ENCODE measurements around the gene CLDN6. TPM values are rescaled to one million over a fixed set of nuclear protein-coding genes. Genes with fewer than 3 reads are reported as not detected.

The CLDN6 gene
- total RNA-seq, 1 experiment from 2014 or later, result 0.49 TPM

DNA sequence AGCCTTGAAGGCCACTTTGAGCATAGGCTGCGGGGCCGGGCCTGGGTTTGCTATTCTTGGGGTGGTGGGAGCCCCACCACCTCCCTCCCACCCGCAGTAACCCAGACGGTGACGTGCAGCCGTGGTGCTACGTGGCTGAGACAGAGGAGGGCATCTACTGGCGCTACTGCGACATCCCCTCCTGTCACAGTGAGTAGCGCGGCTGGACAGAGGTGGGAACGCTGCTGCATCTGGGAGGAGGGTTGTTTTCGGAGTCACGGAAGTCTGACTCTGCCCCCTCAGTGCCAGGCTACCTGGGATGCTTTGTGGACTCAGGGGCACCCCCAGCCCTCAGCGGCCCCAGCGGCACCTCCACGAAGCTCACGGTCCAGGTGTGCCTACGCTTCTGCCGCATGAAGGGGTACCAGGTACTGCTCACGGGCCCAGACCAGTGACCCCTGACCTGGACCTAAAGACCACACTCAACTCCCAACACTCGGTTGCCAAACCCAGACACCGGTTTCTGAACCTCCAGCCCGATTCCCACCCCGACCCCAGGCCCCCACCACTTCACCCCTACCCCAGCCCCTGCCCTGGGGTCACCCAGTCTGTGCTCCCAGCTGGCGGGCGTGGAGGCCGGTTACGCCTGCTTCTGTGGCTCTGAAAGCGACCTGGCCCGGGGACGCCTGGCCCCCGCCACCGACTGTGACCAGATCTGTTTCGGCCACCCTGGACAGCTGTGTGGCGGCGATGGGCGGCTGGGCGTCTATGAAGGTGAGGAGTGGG lies 51.8 kb downstream of the CLDN6 start:
- H3K4me3 ChIP-seq (replicated peaks in 1 of 2; ENCODE audit: low read depth in 1 of 2, low read length in 2 of 2), result no peak overlapping the region
- H3K9ac ChIP-seq (ENCODE audit: low read length), result no peak overlapping the region
- H4K20me1 ChIP-seq (ENCODE audit: insufficient read depth), result no peaks in the 10 kb centered on the region
- BruUV-seq (replicated peaks), result no TSS peak
- DNase-seq (ENCODE audit: low read depth, low spot score) (no peak), ATAC-seq (no peak)
- H3K36me3 ChIP-seq (ENCODE audit: control insufficient read depth in 1 of 2, insufficient read depth in 2 of 2, low read length in 2 of 2), result no peaks in the 10 kb centered on the region; a peak in 1 of 4 replicates
- intact Hi-C loops (cut with micrococcal nuclease), result no loop called here
- ChIA-PET CTCF (no interaction called here), POLR2A (interaction anchor here (4.1 kb wide), 1 partner anchor 56 kb away, joined by 29 read pairs; the partner anchor contains the start of genes HCFC1R1, THOC6 and TNFRSF12A), RAD21 (ENCODE audit: low non-redundant PET in 1 of 2, low total read pairs in 2 of 2, uncharacterized antibody in 2 of 2, unreplicated experiment in 2 of 2) (no interaction called here)
- TF ChIP-seq, protein P1, sequence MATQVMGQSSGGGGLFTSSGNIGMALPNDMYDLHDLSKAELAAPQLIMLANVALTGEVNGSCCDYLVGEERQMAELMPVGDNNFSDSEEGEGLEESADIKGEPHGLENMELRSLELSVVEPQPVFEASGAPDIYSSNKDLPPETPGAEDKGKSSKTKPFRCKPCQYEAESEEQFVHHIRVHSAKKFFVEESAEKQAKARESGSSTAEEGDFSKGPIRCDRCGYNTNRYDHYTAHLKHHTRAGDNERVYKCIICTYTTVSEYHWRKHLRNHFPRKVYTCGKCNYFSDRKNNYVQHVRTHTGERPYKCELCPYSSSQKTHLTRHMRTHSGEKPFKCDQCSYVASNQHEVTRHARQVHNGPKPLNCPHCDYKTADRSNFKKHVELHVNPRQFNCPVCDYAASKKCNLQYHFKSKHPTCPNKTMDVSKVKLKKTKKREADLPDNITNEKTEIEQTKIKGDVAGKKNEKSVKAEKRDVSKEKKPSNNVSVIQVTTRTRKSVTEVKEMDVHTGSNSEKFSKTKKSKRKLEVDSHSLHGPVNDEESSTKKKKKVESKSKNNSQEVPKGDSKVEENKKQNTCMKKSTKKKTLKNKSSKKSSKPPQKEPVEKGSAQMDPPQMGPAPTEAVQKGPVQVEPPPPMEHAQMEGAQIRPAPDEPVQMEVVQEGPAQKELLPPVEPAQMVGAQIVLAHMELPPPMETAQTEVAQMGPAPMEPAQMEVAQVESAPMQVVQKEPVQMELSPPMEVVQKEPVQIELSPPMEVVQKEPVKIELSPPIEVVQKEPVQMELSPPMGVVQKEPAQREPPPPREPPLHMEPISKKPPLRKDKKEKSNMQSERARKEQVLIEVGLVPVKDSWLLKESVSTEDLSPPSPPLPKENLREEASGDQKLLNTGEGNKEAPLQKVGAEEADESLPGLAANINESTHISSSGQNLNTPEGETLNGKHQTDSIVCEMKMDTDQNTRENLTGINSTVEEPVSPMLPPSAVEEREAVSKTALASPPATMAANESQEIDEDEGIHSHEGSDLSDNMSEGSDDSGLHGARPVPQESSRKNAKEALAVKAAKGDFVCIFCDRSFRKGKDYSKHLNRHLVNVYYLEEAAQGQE (IDR thresholded peaks at IDR 0.05; ENCODE audit: low read depth), result no peak
- TF ChIP-seq SRF (IDR thresholded peaks at IDR 0.05; ENCODE audit: low read depth), result no peak
- TF ChIP-seq EZH2 (IDR thresholded peaks at IDR 0.05), result no peak
- TF ChIP-seq, protein P2, sequence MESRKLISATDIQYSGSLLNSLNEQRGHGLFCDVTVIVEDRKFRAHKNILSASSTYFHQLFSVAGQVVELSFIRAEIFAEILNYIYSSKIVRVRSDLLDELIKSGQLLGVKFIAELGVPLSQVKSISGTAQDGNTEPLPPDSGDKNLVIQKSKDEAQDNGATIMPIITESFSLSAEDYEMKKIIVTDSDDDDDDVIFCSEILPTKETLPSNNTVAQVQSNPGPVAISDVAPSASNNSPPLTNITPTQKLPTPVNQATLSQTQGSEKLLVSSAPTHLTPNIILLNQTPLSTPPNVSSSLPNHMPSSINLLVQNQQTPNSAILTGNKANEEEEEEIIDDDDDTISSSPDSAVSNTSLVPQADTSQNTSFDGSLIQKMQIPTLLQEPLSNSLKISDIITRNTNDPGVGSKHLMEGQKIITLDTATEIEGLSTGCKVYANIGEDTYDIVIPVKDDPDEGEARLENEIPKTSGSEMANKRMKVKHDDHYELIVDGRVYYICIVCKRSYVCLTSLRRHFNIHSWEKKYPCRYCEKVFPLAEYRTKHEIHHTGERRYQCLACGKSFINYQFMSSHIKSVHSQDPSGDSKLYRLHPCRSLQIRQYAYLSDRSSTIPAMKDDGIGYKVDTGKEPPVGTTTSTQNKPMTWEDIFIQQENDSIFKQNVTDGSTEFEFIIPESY (IDR thresholded peaks at IDR 0.05; ENCODE audit: extremely low read depth, insufficient replicate concordance, low read length), result no peak
- no peak for TF ChIP-seq ZFX (IDR thresholded peaks at IDR 0.05)
- H3K9me3 ChIP-seq (ENCODE audit: control insufficient read depth in 1 of 2, insufficient read depth in 1 of 2, low read depth in 1 of 2, low read length in 2 of 2), result no peaks in the 10 kb centered on the region
- H3K4me2 ChIP-seq (ENCODE audit: low read length), result peak overlapping the region; percentile 98; the same call in 1 of the 2 replicates
- peaks cover 27 to 66% of the 10 kb centered on the region in 2 experiments for H3K4me1 ChIP-seq (ENCODE audit: control insufficient read depth in 1 of 2, insufficient read depth in 2 of 2, low read length in 2 of 2)
- H3K27ac ChIP-seq (ENCODE audit: low read depth, low read length), result peak overlapping the region; percentile 33; the same call in 1 of the 2 replicates
- peaks cover 14% of the 10 kb centered on the region for H3K79me2 ChIP-seq (ENCODE audit: insufficient read depth, low read length)
- H3K9me2 ChIP-seq (ENCODE audit: insufficient read depth), result no peaks in the 10 kb centered on the region
- H3K27me3 ChIP-seq (ENCODE audit: insufficient read depth, low read length), result no peaks in the 10 kb centered on the region
- no peak overlapping the region for H2AFZ ChIP-seq (ENCODE audit: low read depth, low read length, poor library complexity, severe bottlenecking)

Other genes starting within 250 kb of the CLDN6 start
- 239 TPM for gene ELOB, start 240.9 kb downstream of the CLDN6 start, total RNA-seq (2021; ENCODE audit: unreplicated experiment)
- gene PRSS33, start 230.6 kb downstream of the CLDN6 start, total RNA-seq (2021; ENCODE audit: unreplicated experiment), result not detected
- not detected for gene PRSS41, start 219.7 kb downstream of the CLDN6 start, total RNA-seq (2021; ENCODE audit: unreplicated experiment)
- 0.39 TPM for gene PRSS21, start 200.9 kb downstream of the CLDN6 start, total RNA-seq (2021; ENCODE audit: unreplicated experiment)
- 2.3 TPM for gene ZG16B, start 187.9 kb downstream of the CLDN6 start, total RNA-seq (2021; ENCODE audit: unreplicated experiment)
- 20.2 TPM for gene PRSS22, start 160.0 kb downstream of the CLDN6 start, total RNA-seq (2021; ENCODE audit: unreplicated experiment)
- 33.7 TPM for gene FLYWCH2, start 135.0 kb downstream of the CLDN6 start, total RNA-seq (2021; ENCODE audit: unreplicated experiment)
- 66.6 TPM for gene FLYWCH1, start 106.3 kb downstream of the CLDN6 start, total RNA-seq (2021; ENCODE audit: unreplicated experiment)
- 14.1 TPM for gene KREMEN2, start 53.9 kb downstream of the CLDN6 start, total RNA-seq (2021; ENCODE audit: unreplicated experiment)
- gene PAQR4, start 48.8 kb downstream of the CLDN6 start, total RNA-seq (2021; ENCODE audit: unreplicated experiment), result 45.6 TPM
- 104 TPM for gene PKMYT1, start 37.7 kb downstream of the CLDN6 start, total RNA-seq (2021; ENCODE audit: unreplicated experiment)
- 0.76 TPM for gene CLDN9, start 5.3 kb downstream of the CLDN6 start, total RNA-seq (2021; ENCODE audit: unreplicated experiment)
- 188 TPM for gene TNFRSF12A, start 2.2 kb upstream of the CLDN6 start, total RNA-seq (2021; ENCODE audit: unreplicated experiment)
- gene HCFC1R1, start 5.8 kb upstream of the CLDN6 start, total RNA-seq (2021; ENCODE audit: unreplicated experiment), result 60.0 TPM
- 62.9 TPM for gene THOC6, start 5.9 kb upstream of the CLDN6 start, total RNA-seq (2021; ENCODE audit: unreplicated experiment)
- 21.3 TPM for gene BICDL2, start 18.8 kb upstream of the CLDN6 start, total RNA-seq (2021; ENCODE audit: unreplicated experiment)
- 2.5 TPM for gene MMP25, start 28.4 kb upstream of the CLDN6 start, total RNA-seq (2021; ENCODE audit: unreplicated experiment)
- 13.7 TPM for gene IL32, start 47.5 kb upstream of the CLDN6 start, total RNA-seq (2021; ENCODE audit: unreplicated experiment)
- gene ZSCAN10, start 81.1 kb upstream of the CLDN6 start, total RNA-seq (2021; ENCODE audit: unreplicated experiment), result 0.76 TPM
- gene ZNF205, start 94.4 kb upstream of the CLDN6 start, total RNA-seq (2021; ENCODE audit: unreplicated experiment), result 17.0 TPM
- gene ZNF213, start 116.8 kb upstream of the CLDN6 start, total RNA-seq (2021; ENCODE audit: unreplicated experiment), result 11.0 TPM
- not detected for gene OR1F1, start 170.0 kb upstream of the CLDN6 start, total RNA-seq (2021; ENCODE audit: unreplicated experiment)
- 8.8 TPM for gene ZNF200, start 217.0 kb upstream of the CLDN6 start, total RNA-seq (2021; ENCODE audit: unreplicated experiment)
- gene MEFV, start 238.4 kb upstream of the CLDN6 start, total RNA-seq (2021; ENCODE audit: unreplicated experiment), result 0.15 TPM

All from HCT116 (cell line).